ENCODE data around the gene EN1.

The EN1 gene

GRCh38 chr2:118815314-118815713 lies 32.1 kb downstream of the EN1 start:
- no peak for TF ChIP-seq CTCF (IDR thresholded peaks at IDR 0.05; ENCODE audit: borderline replicate concordance, control extremely low read depth, extremely low read depth, insufficient read depth, missing control alignments)
- in situ Hi-C loops (cut with MboI; ENCODE audit: low sequenced_read_pairs, unreplicated experiment) = no loop called here

GRCh38 chr2:118814368-118814767 lies 33.1 kb downstream of the EN1 start:
- DNase-seq (ENCODE audit: low spot score) = no peak
- in situ Hi-C loops (cut with MboI; ENCODE audit: low sequenced_read_pairs, unreplicated experiment) = no loop called here
- TF ChIP-seq CTCF (IDR thresholded peaks at IDR 0.05; ENCODE audit: borderline replicate concordance, control extremely low read depth, extremely low read depth, insufficient read depth, missing control alignments) = no peak

More at GRCh38 chr2:118815314-118815713, 32.1 kb downstream of the EN1 start:
- no peak for DNase-seq (ENCODE audit: low spot score)

GRCh38 chr2:118813601-118814339 lies 33.7 kb downstream of the EN1 start:
- in situ Hi-C loops (cut with MboI; ENCODE audit: low sequenced_read_pairs, unreplicated experiment) = no loop called here
- no peak for DNase-seq (ENCODE audit: low spot score)
- no peak for TF ChIP-seq CTCF (IDR thresholded peaks at IDR 0.05; ENCODE audit: borderline replicate concordance, control extremely low read depth, extremely low read depth, insufficient read depth, missing control alignments)

- in situ Hi-C loops (cut with MboI; ENCODE audit: low sequenced_read_pairs, unreplicated experiment) = no loop called here
- no peak for TF ChIP-seq CTCF (IDR thresholded peaks at IDR 0.05; ENCODE audit: borderline replicate concordance, control extremely low read depth, extremely low read depth, insufficient read depth, missing control alignments)
- DNase-seq (ENCODE audit: low spot score) = no peak
Measured at GRCh38 chr2:118813111-118813510, 34.3 kb downstream of the EN1 start.

GRCh38 chr2:118812552-118812951 lies 34.9 kb downstream of the EN1 start:
- DNase-seq (ENCODE audit: low spot score) = no peak
- in situ Hi-C loops (cut with MboI; ENCODE audit: low sequenced_read_pairs, unreplicated experiment) = no loop called here
- TF ChIP-seq CTCF (IDR thresholded peaks at IDR 0.05; ENCODE audit: borderline replicate concordance, control extremely low read depth, extremely low read depth, insufficient read depth, missing control alignments) = no peak

GRCh38 chr2:118811514-118812115 lies 35.8 kb downstream of the EN1 start:
- in situ Hi-C loops (cut with MboI; ENCODE audit: low sequenced_read_pairs, unreplicated experiment) = no loop called here
- DNase-seq (ENCODE audit: low spot score) = no peak
- TF ChIP-seq CTCF (IDR thresholded peaks at IDR 0.05; ENCODE audit: borderline replicate concordance, control extremely low read depth, extremely low read depth, insufficient read depth, missing control alignments) = no peak
